ENCODE data around the gene WHRN. TPM values are rescaled to one million over a fixed set of nuclear protein-coding genes. Genes with fewer than 3 reads are reported as not detected.
A peak's percentile ranks its signal among the peaks of the same experiment; 100 is the strongest.

Gene WHRN
- total RNA-seq, 1 experiment from 2014 or later = 9.4 TPM

DNA sequence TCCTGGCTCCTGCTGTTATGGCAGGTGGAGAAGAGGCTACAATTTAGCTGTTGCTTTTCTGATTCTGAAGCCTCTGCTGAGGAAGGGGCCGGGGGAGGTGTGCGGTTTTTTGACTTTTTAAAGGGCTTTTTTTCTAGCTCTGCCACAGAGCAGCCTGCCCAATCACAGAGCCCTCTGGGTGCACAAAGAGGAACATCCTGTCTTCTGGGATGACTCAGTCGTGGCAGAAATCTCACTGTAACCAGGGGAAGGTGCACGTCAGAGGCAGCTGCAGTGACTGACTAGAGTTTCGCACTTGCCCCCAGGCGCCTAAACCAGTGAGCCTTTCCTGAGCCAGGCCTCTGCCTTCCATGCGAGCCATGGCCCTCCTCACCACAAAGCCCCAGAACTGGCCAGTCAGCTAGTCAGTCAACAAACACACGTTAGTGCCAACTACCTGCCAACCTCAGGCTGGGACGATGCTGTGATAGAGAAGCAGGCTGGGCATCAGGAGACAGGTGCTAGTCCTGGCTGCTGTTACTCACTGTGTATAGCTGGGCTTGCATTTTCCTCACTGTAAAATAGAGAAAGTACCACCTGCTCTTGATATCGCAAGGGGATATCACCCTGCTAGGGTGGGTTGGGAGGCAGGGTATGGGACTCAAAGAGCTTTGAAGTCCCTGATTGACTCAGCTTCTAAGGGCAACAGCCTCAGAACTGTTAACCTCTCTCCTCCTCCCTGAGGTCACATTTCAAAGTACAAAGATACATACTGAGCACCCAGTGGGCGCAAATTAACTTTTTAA lies 119.7 kb downstream of the WHRN start:
- ChIA-PET CTCF (interaction anchor here (0.5 to 3.0 kb wide), 9 partner anchors 12 to 123 kb away, joined by 3 to 18 read pairs (median 3); no protein-coding TSS in a partner anchor), POLR2A (interaction anchor here (0.6 to 1.9 kb wide), 10 partner anchors 9 to 631 kb away, joined by 3 to 11 read pairs (median 4); partner anchors contain the start of gene ATP6V1G1)
- peak; percentile 98 for DNase-seq (ENCODE audit: unreplicated experiment)
- Mint-ChIP-seq H3K27me3 (ENCODE audit: insufficient read depth, unreplicated experiment) (no peaks in the 10 kb centered on the region), H3K9me3 (ENCODE audit: unreplicated experiment) (no peaks in the 10 kb centered on the region), H3K36me3 (ENCODE audit: insufficient read depth, unreplicated experiment) (peaks cover 6% of the 10 kb centered on the region), H3K27ac (ENCODE audit: low read depth, unreplicated experiment) (peak overlapping the region; percentile 93), H3K4me3 (ENCODE audit: unreplicated experiment) (no peak overlapping the region), H3K4me1 (ENCODE audit: insufficient read depth, unreplicated experiment) (peaks cover 24% of the 10 kb centered on the region)
- TF ChIP-seq, protein P1, sequence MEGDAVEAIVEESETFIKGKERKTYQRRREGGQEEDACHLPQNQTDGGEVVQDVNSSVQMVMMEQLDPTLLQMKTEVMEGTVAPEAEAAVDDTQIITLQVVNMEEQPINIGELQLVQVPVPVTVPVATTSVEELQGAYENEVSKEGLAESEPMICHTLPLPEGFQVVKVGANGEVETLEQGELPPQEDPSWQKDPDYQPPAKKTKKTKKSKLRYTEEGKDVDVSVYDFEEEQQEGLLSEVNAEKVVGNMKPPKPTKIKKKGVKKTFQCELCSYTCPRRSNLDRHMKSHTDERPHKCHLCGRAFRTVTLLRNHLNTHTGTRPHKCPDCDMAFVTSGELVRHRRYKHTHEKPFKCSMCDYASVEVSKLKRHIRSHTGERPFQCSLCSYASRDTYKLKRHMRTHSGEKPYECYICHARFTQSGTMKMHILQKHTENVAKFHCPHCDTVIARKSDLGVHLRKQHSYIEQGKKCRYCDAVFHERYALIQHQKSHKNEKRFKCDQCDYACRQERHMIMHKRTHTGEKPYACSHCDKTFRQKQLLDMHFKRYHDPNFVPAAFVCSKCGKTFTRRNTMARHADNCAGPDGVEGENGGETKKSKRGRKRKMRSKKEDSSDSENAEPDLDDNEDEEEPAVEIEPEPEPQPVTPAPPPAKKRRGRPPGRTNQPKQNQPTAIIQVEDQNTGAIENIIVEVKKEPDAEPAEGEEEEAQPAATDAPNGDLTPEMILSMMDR (IDR thresholded peaks at IDR 0.05; ENCODE audit: unreplicated experiment) = no peak
- intact Hi-C loops (cut with micrococcal nuclease) = no loop called here
- no TSS peak for BruUV-seq (replicated peaks)

DNA sequence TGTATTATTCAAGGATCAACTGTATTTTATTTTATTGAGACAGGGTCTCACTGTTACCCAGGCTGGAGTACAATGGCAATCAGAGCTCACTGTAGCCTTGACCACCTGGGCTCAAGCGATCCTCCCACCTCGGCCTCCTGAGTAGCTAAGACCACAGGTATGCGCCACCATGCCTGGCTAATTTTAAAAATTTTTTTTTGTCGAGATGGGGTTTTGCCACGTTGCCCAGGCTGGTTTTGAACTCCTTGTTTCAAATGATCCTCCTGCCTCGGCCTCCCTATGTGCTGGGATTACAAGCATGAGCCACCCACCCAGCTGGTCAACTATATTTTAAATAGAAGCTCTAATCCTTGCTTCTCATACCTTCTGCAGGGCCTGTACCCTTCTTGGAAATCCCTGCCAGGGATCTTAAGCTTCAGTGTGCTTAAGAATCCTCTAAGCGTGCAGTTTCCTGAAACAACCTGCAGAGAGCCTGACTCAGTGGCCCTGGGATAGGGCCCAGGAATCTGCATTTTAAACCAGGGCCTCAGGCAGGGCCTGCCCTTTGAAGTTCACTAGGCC lies 120.4 kb downstream of the WHRN start:
- ChIA-PET CTCF (interaction anchor here (0.6 to 3.0 kb wide), 6 partner anchors 16 to 106 kb away, joined by 3 to 18 read pairs (median 4); no protein-coding TSS in a partner anchor), POLR2A (interaction anchor here (0.8 to 1.9 kb wide), 7 partner anchors 12 to 203 kb away, joined by 3 to 11 read pairs (median 5); partner anchors contain the start of gene ATP6V1G1)
- H3K36me3 Mint-ChIP-seq (ENCODE audit: insufficient read depth, unreplicated experiment) = peaks cover 10% of the 10 kb centered on the region
- no peaks in the 10 kb centered on the region for H3K9me3 Mint-ChIP-seq (ENCODE audit: unreplicated experiment)
- BruUV-seq (replicated peaks) = TSS peak; percentile 34
- intact Hi-C loops (cut with micrococcal nuclease) = no loop called here
- H3K4me1 Mint-ChIP-seq (ENCODE audit: insufficient read depth, unreplicated experiment) = peaks cover 24% of the 10 kb centered on the region
- TF ChIP-seq, protein P1 (IDR thresholded peaks at IDR 0.05; ENCODE audit: unreplicated experiment) = no peak
- H3K4me3 Mint-ChIP-seq (ENCODE audit: unreplicated experiment) = no peak overlapping the region
- DNase-seq (ENCODE audit: unreplicated experiment) = no peak
- H3K27ac Mint-ChIP-seq (ENCODE audit: low read depth, unreplicated experiment) = peak overlapping the region; percentile 93
- no peaks in the 10 kb centered on the region for H3K27me3 Mint-ChIP-seq (ENCODE audit: insufficient read depth, unreplicated experiment)

DNA sequence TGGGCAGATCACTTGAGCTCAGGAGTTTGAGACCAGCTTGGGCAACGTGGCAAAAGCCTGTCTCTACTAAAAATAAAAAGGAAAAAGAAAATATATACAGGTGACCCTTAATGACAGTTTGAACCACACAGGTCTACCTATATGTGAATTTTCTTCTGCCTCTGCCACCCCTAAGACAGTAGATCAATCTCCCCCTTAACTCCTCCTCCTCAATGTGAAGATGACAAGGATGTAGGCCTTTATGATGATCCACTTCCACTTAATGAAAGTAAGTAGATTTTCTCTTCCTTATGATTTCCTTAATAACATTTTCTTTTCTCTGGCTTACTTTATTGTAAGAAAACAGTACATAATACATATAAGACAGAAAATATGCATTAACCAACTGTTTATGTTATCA lies 120.9 kb downstream of the WHRN start:
- peak overlapping the region; percentile 93 for H3K27ac Mint-ChIP-seq (ENCODE audit: low read depth, unreplicated experiment)
- intact Hi-C loops (cut with micrococcal nuclease) = no loop called here
- H3K4me3 Mint-ChIP-seq (ENCODE audit: unreplicated experiment) = no peak overlapping the region
- H3K9me3 Mint-ChIP-seq (ENCODE audit: unreplicated experiment) = no peaks in the 10 kb centered on the region
- TF ChIP-seq, protein P1 (IDR thresholded peaks at IDR 0.05; ENCODE audit: unreplicated experiment) = no peak
- BruUV-seq (replicated peaks) = no TSS peak
- POLR2A ChIA-PET = interaction anchor here (1.2 to 1.8 kb wide), 4 partner anchors 12 to 203 kb away, joined by 3 to 6 read pairs (median 4); partner anchors contain the start of gene ATP6V1G1
- H3K27me3 Mint-ChIP-seq (ENCODE audit: insufficient read depth, unreplicated experiment) = no peaks in the 10 kb centered on the region
- CTCF ChIA-PET = interaction anchor here (0.6 to 3.0 kb wide), 3 partner anchors 16 to 46 kb away, joined by 3 to 18 read pairs (median 4); no protein-coding TSS in a partner anchor
- DNase-seq (ENCODE audit: unreplicated experiment) = no peak
- peaks cover 10% of the 10 kb centered on the region for H3K36me3 Mint-ChIP-seq (ENCODE audit: insufficient read depth, unreplicated experiment)
- peaks cover 24% of the 10 kb centered on the region for H3K4me1 Mint-ChIP-seq (ENCODE audit: insufficient read depth, unreplicated experiment)

Data from MCF 10A (cell line).